Measurements from ENCODE around the gene AQP6.

DNA sequence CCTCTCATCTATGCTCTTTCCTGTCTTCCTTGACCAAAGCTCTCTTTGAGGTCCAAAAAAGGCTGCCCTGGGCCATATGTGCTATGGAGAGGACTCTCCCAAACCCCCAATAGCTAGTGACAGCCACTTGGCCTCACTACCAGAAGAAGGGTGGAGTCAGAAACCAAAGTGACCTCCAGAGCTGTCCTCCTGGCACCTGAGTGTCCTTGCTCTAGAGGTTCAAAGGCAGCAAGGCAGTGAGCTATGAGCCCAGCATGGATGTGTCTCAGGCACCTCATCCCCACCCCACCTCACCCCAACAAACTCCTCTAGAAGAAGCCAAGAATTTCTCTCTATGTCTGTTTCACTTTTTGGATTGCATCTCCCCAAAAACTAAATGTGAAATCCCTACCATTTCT is 15.2 kb upstream of the AQP6 start:
- TF ChIP-seq, protein P1, sequence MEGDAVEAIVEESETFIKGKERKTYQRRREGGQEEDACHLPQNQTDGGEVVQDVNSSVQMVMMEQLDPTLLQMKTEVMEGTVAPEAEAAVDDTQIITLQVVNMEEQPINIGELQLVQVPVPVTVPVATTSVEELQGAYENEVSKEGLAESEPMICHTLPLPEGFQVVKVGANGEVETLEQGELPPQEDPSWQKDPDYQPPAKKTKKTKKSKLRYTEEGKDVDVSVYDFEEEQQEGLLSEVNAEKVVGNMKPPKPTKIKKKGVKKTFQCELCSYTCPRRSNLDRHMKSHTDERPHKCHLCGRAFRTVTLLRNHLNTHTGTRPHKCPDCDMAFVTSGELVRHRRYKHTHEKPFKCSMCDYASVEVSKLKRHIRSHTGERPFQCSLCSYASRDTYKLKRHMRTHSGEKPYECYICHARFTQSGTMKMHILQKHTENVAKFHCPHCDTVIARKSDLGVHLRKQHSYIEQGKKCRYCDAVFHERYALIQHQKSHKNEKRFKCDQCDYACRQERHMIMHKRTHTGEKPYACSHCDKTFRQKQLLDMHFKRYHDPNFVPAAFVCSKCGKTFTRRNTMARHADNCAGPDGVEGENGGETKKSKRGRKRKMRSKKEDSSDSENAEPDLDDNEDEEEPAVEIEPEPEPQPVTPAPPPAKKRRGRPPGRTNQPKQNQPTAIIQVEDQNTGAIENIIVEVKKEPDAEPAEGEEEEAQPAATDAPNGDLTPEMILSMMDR (IDR thresholded peaks at IDR 0.05; ENCODE audit: low read length), result no peak
- no peak for TF ChIP-seq EZH2 (IDR thresholded peaks at IDR 0.05; ENCODE audit: borderline replicate concordance, low read length)

Data from OCI-LY1 (cell line).